ENCODE results near the gene PPME1.

PPME1 gene

GRCh38 chr11:74280494-74280893, 109.4 kb downstream of the PPME1 start:
- DNase-seq (ENCODE audit: low read depth in 2 of 2), result no peak

- no peak for DNase-seq (ENCODE audit: low read depth in 2 of 2)
Observed at GRCh38 chr11:74282421-74282820, 111.3 kb downstream of the PPME1 start.

- DNase-seq (ENCODE audit: low read depth in 2 of 2), result no peak
Observed at GRCh38 chr11:74282914-74283371, 111.9 kb downstream of the PPME1 start.

- DNase-seq (ENCODE audit: low read depth in 2 of 2), result no peak
Observed at GRCh38 chr11:74283580-74284180, 112.6 kb downstream of the PPME1 start.

GRCh38 chr11:74284466-74284865, 113.4 kb downstream of the PPME1 start:
- no peak for DNase-seq (ENCODE audit: low read depth in 2 of 2)

- no peak for DNase-seq (ENCODE audit: low read depth in 2 of 2)
Observed at GRCh38 chr11:74288161-74288560, 117.1 kb downstream of the PPME1 start.

- no peak for DNase-seq (ENCODE audit: low read depth in 2 of 2)
Observed at GRCh38 chr11:74288911-74289310, 117.8 kb downstream of the PPME1 start.

GRCh38 chr11:74297484-74297883, 126.4 kb downstream of the PPME1 start:
- no peak for DNase-seq (ENCODE audit: low read depth in 2 of 2)

- DNase-seq (ENCODE audit: low read depth in 2 of 2), result no peak
Observed at GRCh38 chr11:74299015-74299414, 127.9 kb downstream of the PPME1 start.
